Thyroid gland (tissue), 4 donors: ENCODE results near the gene CHST1. TPM values are rescaled to one million over a fixed set of nuclear protein-coding genes. Genes with fewer than 3 reads are reported as not detected.
A peak's percentile ranks its signal among the peaks of the same experiment; 100 is the strongest.

Source experiments
- DNase-seq, 2 donors: peaks; one replicate each; pipeline ENCODE4 v3.0.0-alpha.2; 2019
- H3K27ac ChIP-seq, 3 donors: fragments of 200-600 bp; sonication (generic); 1 replicate in 2 of 3; 2 replicates in 1 of 3; pipeline ENCODE4 v1.5.1; 2016 to 2019; ENCODE audit warnings: mild to moderate bottlenecking in 1 of 3, moderate library complexity in 1 of 3
- H3K27me3 ChIP-seq: fragments of 200-600 bp; sonication (generic); one replicate; pipeline ENCODE4 v1.5.1; 2019
- H3K36me3 ChIP-seq, 2 donors: fragments of 200-600 bp; sonication (generic); one replicate each; pipeline ENCODE4 v1.5.1; 2016 to 2019
- H3K4me1 ChIP-seq, 2 donors: fragments of 200-600 bp; sonication (generic); one replicate each; pipeline ENCODE4 v1.5.1; 2017 to 2019
- H3K4me3 ChIP-seq, 3 donors: fragments of 200-600 bp; sonication (generic); replicated peaks in 1 of 3; 1 replicate in 2 of 3; 2 replicates in 1 of 3; pipeline ENCODE4 v1.5.1; 2016; ENCODE audit warnings: mild to moderate bottlenecking in 1 of 3
- H3K9me3 ChIP-seq: fragments of 200-600 bp; sonication (generic); one replicate; pipeline ENCODE4 v1.5.1; 2017
- POLR2A ChIP-seq, 2 donors: fragments of 450-650 bp; IDR thresholded peaks; one replicate each; pipeline ENCODE4 v1.6.1; 2017; ENCODE audit warnings: antibody characterized with exemption in 2 of 2, mild to moderate bottlenecking in 2 of 2, moderate library complexity in 1 of 2
- WGBS, 2 donors: methylation state at CpG; one replicate each; pipeline ENCODE4 v1.1.5; 2017; 5-methylcytosine and 5-hydroxymethylcytosine counted together
- intact Hi-C: fragments of 100-400 bp; cut with DNase I; formaldehyde crosslinking; loops from one replicate; pipeline ENCODE4 v1.15.1; 2023
- total RNA-seq, 4 donors: library from RNA; depleted of rRNA; stranded (reverse); fragments of >200 nt; gene quantifications; one replicate each; pipeline ENCODE4 v1.2.3, GENCODE V29; 2016
- TF ChIP-seq, protein P1 (sequence below), 6 experiments: fragments of 200-600 bp in 3 of 6; fragments of 450-650 bp in 3 of 6; sonication (generic) in 3 of 6; IDR thresholded peaks; one replicate each; pipeline ENCODE4 v1.5.1; 2016 to 2019; ENCODE audit warnings: antibody characterized with exemption in 6 of 6, mild to moderate bottlenecking in 2 of 6, inconsistent platforms in 1 of 6, moderate library complexity in 1 of 6

Gene CHST1
- total RNA-seq, 4 donors from 2014 or later: 19.3 to 28.9 (median 25.0) TPM

DNA sequence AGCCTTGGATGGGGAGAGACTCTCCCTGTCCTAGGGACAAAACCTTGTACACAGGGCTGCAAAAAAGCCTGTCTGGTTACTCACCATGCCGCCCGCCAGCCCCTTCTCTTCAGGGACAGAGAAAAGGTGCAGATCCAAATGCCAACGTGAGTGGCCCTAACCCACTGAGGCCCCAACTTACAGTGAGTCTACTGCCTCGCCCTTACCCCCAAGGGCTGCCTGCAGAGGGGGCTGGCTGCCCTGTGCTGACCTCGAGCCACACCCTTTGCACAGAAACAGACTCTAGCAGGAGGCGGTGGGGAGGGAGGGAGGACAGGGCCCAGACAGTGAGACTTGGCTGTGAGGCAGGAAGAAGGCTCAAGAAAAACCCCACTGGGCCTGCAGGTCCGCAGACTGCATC lies 13.6 kb upstream of the CHST1 start:
- no peaks in the 10 kb centered on the region for H3K36me3 ChIP-seq
- H3K27ac ChIP-seq: no peak overlapping the region
- H3K4me3 ChIP-seq: no peak overlapping the region
- H3K4me1 ChIP-seq: peaks cover 13 to 14% of the 10 kb centered on the region in 2 donors
- H3K9me3 ChIP-seq: no peaks in the 10 kb centered on the region
- H3K27me3 ChIP-seq: no peaks in the 10 kb centered on the region
- WGBS, 2 donors: 68 to 79% methylated on average over 7 of the region's 7 CpGs
- intact Hi-C loops: no loop called here
- TF ChIP-seq POLR2A (IDR thresholded peaks at IDR 0.05): no peak
- TF ChIP-seq, protein P1, sequence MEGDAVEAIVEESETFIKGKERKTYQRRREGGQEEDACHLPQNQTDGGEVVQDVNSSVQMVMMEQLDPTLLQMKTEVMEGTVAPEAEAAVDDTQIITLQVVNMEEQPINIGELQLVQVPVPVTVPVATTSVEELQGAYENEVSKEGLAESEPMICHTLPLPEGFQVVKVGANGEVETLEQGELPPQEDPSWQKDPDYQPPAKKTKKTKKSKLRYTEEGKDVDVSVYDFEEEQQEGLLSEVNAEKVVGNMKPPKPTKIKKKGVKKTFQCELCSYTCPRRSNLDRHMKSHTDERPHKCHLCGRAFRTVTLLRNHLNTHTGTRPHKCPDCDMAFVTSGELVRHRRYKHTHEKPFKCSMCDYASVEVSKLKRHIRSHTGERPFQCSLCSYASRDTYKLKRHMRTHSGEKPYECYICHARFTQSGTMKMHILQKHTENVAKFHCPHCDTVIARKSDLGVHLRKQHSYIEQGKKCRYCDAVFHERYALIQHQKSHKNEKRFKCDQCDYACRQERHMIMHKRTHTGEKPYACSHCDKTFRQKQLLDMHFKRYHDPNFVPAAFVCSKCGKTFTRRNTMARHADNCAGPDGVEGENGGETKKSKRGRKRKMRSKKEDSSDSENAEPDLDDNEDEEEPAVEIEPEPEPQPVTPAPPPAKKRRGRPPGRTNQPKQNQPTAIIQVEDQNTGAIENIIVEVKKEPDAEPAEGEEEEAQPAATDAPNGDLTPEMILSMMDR (IDR thresholded peaks at IDR 0.05): no peak
- DNase-seq: no peak

DNA sequence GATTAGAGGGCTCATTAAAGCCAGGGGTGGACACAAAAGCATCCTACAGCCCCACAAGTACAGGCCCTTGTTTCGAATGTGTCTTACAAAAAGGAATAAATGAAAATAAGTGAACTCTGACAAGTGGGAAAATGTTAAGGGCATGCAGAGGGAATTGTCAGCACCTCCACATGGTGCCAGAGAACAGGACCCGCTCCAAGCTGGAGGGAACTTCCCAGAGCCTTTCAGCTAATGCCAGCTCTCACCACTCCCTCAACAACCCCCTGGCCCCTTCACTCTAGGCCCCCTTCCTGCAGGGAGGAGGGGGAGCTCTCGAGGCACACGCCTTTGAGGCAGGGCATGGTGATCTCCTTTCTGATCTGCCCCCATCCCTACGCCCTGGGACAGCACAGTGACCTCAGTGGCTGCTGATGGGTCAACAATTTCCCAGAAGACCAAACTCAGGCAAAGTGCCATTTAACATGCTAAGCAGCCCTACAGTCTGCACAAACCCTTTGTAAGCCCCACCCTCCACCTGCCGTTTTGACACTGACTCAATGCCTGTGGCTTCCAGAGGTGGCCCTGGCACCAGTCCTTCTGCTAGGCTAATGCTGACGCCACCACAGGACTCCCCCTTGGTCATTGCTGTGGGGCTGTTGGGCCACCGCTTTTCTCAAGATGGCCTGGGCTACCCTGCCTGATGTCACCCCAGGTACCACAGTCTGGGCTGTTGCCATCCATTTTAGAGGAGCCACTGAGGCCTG lies 12.5 kb upstream of the CHST1 start:
- no peak for DNase-seq
- no peak overlapping the region for H3K4me3 ChIP-seq
- H3K27ac ChIP-seq: no peak overlapping the region
- TF ChIP-seq POLR2A (IDR thresholded peaks at IDR 0.05): no peak
- TF ChIP-seq, protein P1 (IDR thresholded peaks at IDR 0.05): no peak
- intact Hi-C loops: no loop called here
- H3K27me3 ChIP-seq: no peaks in the 10 kb centered on the region
- no peaks in the 10 kb centered on the region for H3K9me3 ChIP-seq
- WGBS, 2 donors: 71 to 74% methylated on average over 7 to 8 of the region's 8 CpGs
- H3K4me1 ChIP-seq: peaks cover 13 to 14% of the 10 kb centered on the region in 2 donors
- H3K36me3 ChIP-seq: no peaks in the 10 kb centered on the region

DNA sequence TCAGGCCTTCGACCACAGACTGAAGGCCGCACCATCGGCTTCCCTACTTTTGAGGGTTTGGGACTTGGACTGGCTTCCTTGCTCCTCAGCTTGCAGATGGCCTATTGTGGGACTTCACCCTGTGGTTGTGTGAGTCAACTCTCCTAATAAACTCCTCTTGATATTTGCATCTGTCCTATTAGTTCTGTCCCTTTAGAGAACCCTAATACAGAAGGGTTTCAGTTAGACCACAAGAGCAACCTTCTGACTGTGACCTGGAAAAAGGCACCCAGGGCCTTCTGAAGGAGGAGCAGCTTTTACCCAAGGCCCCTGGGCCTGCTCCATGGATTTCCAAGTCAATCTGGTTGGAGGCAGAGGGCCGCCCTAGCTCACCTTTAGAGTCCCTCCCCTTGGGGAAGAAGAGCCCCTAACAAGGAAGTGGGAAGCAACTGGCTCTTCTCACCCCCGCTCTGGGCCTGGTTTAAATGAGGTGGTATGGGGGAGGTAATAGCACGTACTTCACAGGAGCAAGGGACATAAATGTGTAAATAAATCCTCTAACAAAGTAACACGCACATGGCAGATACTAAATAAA lies 11.2 kb upstream of the CHST1 start:
- Histone ChIP-seq H3K36me3 (no peaks in the 10 kb centered on the region), H3K4me1 (peaks cover 16 to 17% of the 10 kb centered on the region in 2 donors), H3K9me3 (no peaks in the 10 kb centered on the region), H3K4me3 (no peak overlapping the region), H3K27me3 (no peaks in the 10 kb centered on the region), H3K27ac (no peak overlapping the region)
- WGBS, 2 donors: 95 to 98% methylated on average over 7 of the region's 7 CpGs
- intact Hi-C loops: no loop called here
- DNase-seq: no peak
- TF ChIP-seq, protein P1 (IDR thresholded peaks at IDR 0.05): no peak
- TF ChIP-seq POLR2A (IDR thresholded peaks at IDR 0.05): no peak

DNA sequence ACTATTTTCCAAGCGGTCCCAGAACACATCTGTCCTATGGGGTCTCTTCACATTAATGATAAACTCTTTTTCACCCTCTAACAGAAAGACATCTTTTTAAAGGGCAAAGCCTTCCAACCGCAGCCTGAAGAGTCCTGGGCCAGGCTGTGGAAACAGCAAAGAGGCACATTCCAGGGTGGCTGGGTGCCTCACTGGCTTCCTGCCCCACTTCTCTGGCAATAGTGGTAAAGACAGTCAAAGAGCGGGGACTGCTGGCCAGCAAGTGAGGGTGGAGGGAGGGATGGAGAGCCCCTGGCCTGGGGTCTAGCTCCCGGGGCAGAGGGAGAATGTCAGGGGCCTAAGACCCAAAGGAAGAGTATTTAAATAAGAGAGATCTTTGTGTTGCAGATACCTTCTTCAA lies 10.2 kb upstream of the CHST1 start:
- TF ChIP-seq, protein P1 (IDR thresholded peaks at IDR 0.05): no peak
- no peak for TF ChIP-seq POLR2A (IDR thresholded peaks at IDR 0.05)
- Histone ChIP-seq H3K27ac (no peak overlapping the region), H3K9me3 (no peaks in the 10 kb centered on the region), H3K4me1 (peaks cover 22 to 27% of the 10 kb centered on the region in 2 donors), H3K27me3 (no peaks in the 10 kb centered on the region), H3K4me3 (no peak overlapping the region), H3K36me3 (no peaks in the 10 kb centered on the region)
- DNase-seq: peak; percentile 50 to 53
- WGBS, 2 donors: 51 to 61% methylated on average over 4 of the region's 4 CpGs
- intact Hi-C loops: no loop called here

DNA sequence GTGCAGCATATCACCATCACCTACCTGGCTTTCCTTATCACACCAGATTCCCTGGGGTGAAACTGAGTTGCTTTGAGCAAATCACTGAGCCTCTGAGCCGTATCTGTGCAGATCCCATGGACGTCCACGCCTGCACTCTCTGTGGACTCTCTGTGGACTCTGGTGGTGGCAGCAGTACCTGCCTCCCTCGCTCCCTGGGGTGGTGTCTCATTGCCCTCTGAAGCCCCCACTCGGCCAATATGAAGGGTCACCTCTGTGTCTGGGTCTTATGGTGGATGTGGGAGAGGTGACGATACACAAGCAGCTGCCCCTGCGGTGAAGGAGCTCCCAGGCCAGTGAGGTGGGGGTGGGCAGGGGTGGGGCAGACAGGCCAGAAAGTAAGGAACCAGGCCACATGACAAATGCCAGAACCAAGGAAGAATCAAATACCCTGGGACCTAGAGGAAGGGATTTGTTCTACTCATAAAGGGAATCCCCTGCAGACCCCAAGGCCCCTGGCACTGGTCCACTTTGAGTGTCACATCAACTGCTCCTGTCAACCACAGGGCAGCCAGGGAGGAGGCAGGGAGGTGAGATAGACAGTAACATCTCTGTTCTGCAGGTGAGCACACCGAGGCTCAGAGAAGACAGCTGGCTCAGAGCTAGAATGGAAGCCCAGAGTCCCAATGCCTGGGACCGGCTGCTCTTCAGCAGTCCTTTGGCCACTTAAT lies 9.2 kb upstream of the CHST1 start:
- intact Hi-C loops: no loop called here
- TF ChIP-seq, protein P1 (IDR thresholded peaks at IDR 0.05): no peak
- no peak for TF ChIP-seq POLR2A (IDR thresholded peaks at IDR 0.05)
- H3K36me3 ChIP-seq: no peaks in the 10 kb centered on the region
- H3K27me3 ChIP-seq: no peaks in the 10 kb centered on the region
- H3K4me1 ChIP-seq: peaks cover 32 to 37% of the 10 kb centered on the region in 2 donors
- 85 to 87% methylated on average over 8 to 9 of the region's 9 CpGs for WGBS, 2 donors
- no peak overlapping the region for H3K4me3 ChIP-seq
- H3K9me3 ChIP-seq: no peaks in the 10 kb centered on the region
- DNase-seq: no peak
- H3K27ac ChIP-seq: peak overlapping the region in 1 of 3 donors; percentile 12
